Astrocyte of the spinal cord (primary cell): ENCODE results near the gene DSCAM.

Experiments used
- DNase-seq: peaks from one replicate; pipeline ENCODE4 v3.0.0; 2011; ENCODE audit warnings: low read depth, low spot score
- H3K4me3 ChIP-seq: 2 replicates; pipeline ENCODE4 v1.5.1; 2011; ENCODE audit warnings: low read depth, mild to moderate bottlenecking, low read length, moderate library complexity
- in situ Hi-C: cut with HindIII; loops from 2 replicates; pipeline ENCODE4 v1.10.0; 2017; ENCODE audit warnings: low sequenced_read_pairs
- TF ChIP-seq, protein P1 (sequence below): IDR thresholded peaks from 2 replicates; pipeline ENCODE4 v1.5.1; 2012; ENCODE audit warnings: low read depth, mild to moderate bottlenecking, low read length, inconsistent platforms

DSCAM gene

DNA sequence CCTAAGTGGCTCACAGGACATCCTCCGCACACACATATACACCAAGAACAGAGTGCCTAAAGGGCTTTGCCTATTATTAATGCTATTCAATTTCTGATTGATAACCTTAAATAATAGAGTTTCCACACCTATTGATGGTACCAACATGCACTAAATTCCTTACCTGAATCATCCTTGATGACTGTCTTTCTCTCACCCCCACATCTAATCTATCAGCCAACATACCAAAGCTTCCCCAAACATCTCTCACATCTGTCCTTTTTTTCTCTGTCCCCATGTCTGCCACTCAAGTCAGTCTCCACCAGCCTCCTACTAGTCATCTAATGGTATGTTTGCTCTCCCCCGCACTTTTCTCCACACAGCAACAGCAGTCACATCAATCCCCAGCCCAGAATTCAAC lies 174.4 kb downstream of the DSCAM start:
- in situ Hi-C loops, result no loop called here
- no peak for DNase-seq
- TF ChIP-seq, protein P1, sequence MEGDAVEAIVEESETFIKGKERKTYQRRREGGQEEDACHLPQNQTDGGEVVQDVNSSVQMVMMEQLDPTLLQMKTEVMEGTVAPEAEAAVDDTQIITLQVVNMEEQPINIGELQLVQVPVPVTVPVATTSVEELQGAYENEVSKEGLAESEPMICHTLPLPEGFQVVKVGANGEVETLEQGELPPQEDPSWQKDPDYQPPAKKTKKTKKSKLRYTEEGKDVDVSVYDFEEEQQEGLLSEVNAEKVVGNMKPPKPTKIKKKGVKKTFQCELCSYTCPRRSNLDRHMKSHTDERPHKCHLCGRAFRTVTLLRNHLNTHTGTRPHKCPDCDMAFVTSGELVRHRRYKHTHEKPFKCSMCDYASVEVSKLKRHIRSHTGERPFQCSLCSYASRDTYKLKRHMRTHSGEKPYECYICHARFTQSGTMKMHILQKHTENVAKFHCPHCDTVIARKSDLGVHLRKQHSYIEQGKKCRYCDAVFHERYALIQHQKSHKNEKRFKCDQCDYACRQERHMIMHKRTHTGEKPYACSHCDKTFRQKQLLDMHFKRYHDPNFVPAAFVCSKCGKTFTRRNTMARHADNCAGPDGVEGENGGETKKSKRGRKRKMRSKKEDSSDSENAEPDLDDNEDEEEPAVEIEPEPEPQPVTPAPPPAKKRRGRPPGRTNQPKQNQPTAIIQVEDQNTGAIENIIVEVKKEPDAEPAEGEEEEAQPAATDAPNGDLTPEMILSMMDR, result no peak
- no peak overlapping the region for H3K4me3 ChIP-seq

DNA sequence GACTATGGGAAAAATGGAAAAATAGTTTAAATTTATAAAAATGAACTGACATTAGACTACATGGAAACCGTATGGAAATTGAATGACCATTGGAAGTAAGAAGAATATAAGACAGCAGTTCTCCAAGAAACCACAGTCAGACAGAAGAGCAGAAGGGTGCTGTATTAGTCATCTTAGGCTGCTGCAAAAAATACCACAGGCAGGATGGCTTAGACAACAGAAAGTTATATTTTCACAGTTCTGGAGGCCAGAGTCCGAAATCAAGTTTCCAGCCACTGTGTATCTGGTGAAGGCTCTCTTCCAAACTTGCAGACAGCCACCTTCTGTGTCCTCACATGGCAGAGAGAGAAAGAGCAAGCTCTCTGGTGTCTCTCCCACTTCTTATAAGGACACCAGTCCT lies 175.2 kb downstream of the DSCAM start:
- in situ Hi-C loops, result no loop called here
- peak; percentile 61 for DNase-seq
- TF ChIP-seq, protein P1, result no peak
- no peak overlapping the region for H3K4me3 ChIP-seq

DNA sequence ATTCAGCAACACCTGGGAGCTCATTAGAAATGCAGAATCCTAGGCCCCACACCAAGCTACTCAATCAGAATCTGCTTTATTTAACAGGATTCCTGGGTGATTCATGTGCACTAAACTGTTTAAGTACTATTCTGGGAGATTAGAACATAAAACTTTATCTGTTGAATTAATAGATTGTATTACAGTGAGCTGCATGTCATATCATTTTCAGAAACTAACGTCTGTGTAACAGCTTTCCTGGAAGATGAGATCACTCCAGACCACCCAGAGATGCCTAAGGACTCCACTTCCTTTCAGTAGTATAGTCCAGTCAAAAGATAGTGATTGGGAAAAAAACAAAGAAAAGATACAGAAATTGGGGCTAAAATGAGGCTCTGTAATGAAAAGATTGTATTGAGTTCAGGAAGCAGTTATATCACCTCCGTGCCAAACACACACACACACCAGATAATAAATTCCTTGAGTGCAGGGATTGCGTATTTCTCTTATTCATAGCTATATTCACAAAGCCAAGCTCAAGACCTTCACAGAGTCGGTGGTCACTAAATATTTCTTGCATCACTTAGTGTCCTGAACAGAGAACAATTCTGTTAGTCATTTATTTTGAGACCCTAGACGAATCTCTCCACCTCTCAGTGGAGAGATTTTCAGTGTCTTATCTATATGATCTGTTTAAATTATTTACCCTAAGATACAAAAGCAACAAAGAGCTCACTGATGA lies 178.2 kb downstream of the DSCAM start:
- DNase-seq, result no peak
- no peak overlapping the region for H3K4me3 ChIP-seq
- TF ChIP-seq, protein P1, result no peak
- in situ Hi-C loops, result no loop called here

DNA sequence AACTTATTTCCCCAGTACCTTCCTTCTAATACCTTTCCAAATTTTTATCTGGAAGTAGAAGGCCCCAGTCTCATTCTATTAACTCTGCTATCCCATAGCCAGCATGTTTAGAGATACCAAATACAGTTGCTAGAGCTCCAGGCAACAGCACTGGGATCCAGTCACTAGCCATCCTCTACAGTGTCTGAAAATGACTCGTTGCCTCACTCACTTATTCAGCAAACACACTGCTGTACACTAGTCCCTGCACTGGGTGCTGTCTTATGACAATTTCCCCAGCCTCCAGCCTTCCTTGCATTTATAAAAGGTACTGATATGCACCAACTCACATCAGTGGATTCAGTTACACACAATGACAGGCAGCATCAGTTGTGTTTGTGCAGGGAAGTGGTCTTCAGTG lies 179.0 kb downstream of the DSCAM start:
- DNase-seq, result no peak
- no peak overlapping the region for H3K4me3 ChIP-seq
- TF ChIP-seq, protein P1, result no peak
- in situ Hi-C loops, result no loop called here

DNA sequence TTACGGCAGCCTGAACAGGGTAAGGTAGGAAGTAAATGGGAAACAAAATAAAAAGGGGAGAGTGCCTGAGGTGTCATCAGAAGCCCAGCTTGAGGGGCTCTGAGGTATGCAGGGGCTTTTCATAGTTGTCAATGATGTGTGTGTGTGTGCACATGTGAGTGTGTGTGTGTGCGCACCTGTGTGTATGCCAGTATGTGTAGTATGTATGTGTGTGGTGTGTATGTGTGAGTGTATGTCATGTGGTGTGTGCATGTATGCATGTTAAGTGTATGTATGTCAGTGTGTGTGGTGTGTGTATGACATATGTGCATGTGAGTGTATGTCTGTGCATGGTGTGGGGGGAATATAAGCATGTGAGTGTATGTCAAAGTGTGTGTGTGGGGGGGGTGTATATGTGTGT lies 184.1 kb downstream of the DSCAM start:
- in situ Hi-C loops, result no loop called here
- no peak overlapping the region for H3K4me3 ChIP-seq
- DNase-seq, result no peak
- TF ChIP-seq, protein P1, result no peak

DNA sequence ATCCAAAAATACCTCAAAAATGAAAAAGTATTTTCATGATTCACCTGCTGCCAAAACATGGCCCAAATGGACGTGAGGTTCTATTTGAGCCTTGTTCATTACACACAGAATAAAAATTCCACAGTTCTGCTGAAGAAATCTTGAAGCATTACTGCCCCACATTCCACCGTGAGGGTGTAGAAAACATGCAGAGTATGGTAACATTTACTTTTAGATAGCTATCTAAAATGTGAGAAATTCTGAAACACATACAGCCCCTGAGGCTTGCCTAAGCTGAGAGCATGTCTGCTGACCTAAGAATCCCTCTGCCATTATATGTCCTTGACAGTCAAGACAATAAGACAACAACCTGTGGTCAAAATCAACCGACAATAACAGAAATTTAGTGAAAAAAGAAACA lies 186.5 kb downstream of the DSCAM start:
- TF ChIP-seq, protein P1, result no peak
- no peak overlapping the region for H3K4me3 ChIP-seq
- no peak for DNase-seq
- in situ Hi-C loops, result no loop called here

DNA sequence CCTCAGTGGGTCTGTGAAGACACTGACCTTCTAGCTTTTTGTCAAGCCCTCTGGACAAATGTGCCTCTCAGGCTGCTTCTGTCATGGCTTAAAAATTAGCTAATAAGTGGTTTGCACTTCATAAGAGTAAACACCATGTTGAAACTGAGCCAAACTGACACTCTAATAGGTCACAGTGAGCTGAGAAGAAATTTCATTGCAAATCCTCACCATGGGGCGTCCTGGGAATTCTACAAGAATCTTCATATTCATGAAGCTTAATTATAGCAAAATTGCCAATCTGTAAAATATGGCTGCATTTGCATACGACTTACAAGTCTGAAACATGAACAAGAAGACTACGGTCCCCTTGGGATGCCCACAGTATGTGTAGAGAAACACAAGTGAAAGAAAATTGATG lies 188.6 kb downstream of the DSCAM start:
- in situ Hi-C loops, result no loop called here
- H3K4me3 ChIP-seq, result no peak overlapping the region
- DNase-seq, result no peak
- TF ChIP-seq, protein P1, result no peak
